ENCODE data around the gene KCNMB3.

GRCh38 chr3:179236669-179237301 lies 14.1 kb downstream of the KCNMB3 start:
- TF ChIP-seq CTCF (IDR thresholded peaks at IDR 0.05) (no peak), POLR2A (IDR thresholded peaks at IDR 0.05) (no peak)

Measured in body of pancreas (tissue), 4 donors.